GM23338 (cell line): ENCODE measurements around the gene LRP4. TPM values are rescaled to one million over a fixed set of nuclear protein-coding genes. Genes with fewer than 3 reads are reported as not detected.

Source experiments
- ATAC-seq: fragments of 200-7000 bp; cut with Tn5 transposase; 3 replicates; pipeline ENCODE4 v1.9.1; 2020
- DNase-seq: peaks from one replicate; pipeline ENCODE4 v3.0.0-alpha.2; 2015; ENCODE audit warnings: low spot score
- H2AFZ ChIP-seq: fragments of 200-600 bp; sonication (generic); 2 replicates; pipeline ENCODE4 v1.8.0; 2016; ENCODE audit warnings: antibody characterized with exemption, mild to moderate bottlenecking, moderate library complexity
- H3F3A ChIP-seq: fragments of 200-600 bp; sonication (generic); replicated peaks from 2 replicates; pipeline ENCODE4 v1.8.0; 2017; ENCODE audit warnings: antibody characterized with exemption, mixed run types, low read depth
- H3K27ac ChIP-seq: fragments of 200-600 bp; sonication (generic); 2 replicates; pipeline ENCODE4 v1.6.1; 2016; ENCODE audit warnings: low read depth
- H3K27me3 ChIP-seq: fragments of 200-600 bp; sonication (generic); 2 replicates; pipeline ENCODE4 v1.8.0; 2016; ENCODE audit warnings: mild to moderate bottlenecking, mixed run types, moderate library complexity; ENCODE audit not compliant: insufficient read depth
- H3K36me3 ChIP-seq: fragments of 200-600 bp; sonication (generic); 2 replicates; pipeline ENCODE4 v1.8.0; 2016; ENCODE audit warnings: mild to moderate bottlenecking; ENCODE audit not compliant: insufficient read depth
- H3K4me1 ChIP-seq: fragments of 200-600 bp; sonication (generic); 2 replicates; pipeline ENCODE4 v1.8.0; 2016; ENCODE audit warnings: mild to moderate bottlenecking, moderate library complexity; ENCODE audit not compliant: insufficient read depth
- H3K4me2 ChIP-seq: fragments of 200-600 bp; sonication (generic); 2 replicates; pipeline ENCODE4 v1.7.1; 2017; ENCODE audit warnings: mixed run types
- H3K4me3 ChIP-seq: fragments of 200-600 bp; sonication (generic); 2 replicates; pipeline ENCODE4 v1.6.1; 2016; ENCODE audit warnings: mixed run types
- H3K79me2 ChIP-seq: fragments of 200-600 bp; sonication (generic); replicated peaks from 2 replicates; pipeline ENCODE4 v1.8.0; 2017; ENCODE audit warnings: mild to moderate bottlenecking; ENCODE audit not compliant: insufficient read depth
- H3K9me2 ChIP-seq: fragments of 200-600 bp; sonication (generic); 2 replicates; pipeline ENCODE4 v1.8.0; 2017; ENCODE audit not compliant: insufficient read depth
- H4K20me1 ChIP-seq: fragments of 200-600 bp; sonication (generic); replicated peaks from 2 replicates; pipeline ENCODE4 v1.8.0; 2017; ENCODE audit warnings: mild to moderate bottlenecking; ENCODE audit not compliant: insufficient read depth
- H3K27ac Mint-ChIP-seq: 2 replicates; pipeline ENCODE4 v1.8.0; 2020; ENCODE audit warnings: inconsistent platforms, mild to moderate bottlenecking, moderate library complexity, mixed read lengths
- H3K27me3 Mint-ChIP-seq: 3 replicates; pipeline ENCODE4 v1.8.0; 2022; ENCODE audit warnings: low read depth, mild to moderate bottlenecking, moderate library complexity, mixed read lengths, inconsistent platforms; ENCODE audit not compliant: insufficient read depth, poor library complexity
- H3K36me3 Mint-ChIP-seq: 3 replicates; pipeline ENCODE4 v1.8.0; 2021; ENCODE audit warnings: low read depth, mild to moderate bottlenecking, inconsistent platforms, moderate library complexity, mixed read lengths
- H3K4me1 Mint-ChIP-seq: 3 replicates; pipeline ENCODE4 v1.8.0; 2020; ENCODE audit warnings: mild to moderate bottlenecking, inconsistent platforms, mixed read lengths
- H3K4me3 Mint-ChIP-seq: 3 replicates; pipeline ENCODE4 v1.8.0; 2021; ENCODE audit warnings: moderate library complexity, mild to moderate bottlenecking, inconsistent platforms, mixed read lengths
- H3K9me3 Mint-ChIP-seq: 3 replicates; pipeline ENCODE4 v1.8.0; 2020; ENCODE audit warnings: moderate library complexity, mild to moderate bottlenecking, inconsistent platforms, mixed read lengths
- EZH2 ChIP-seq: fragments of 200-600 bp; sonication (generic); IDR thresholded peaks from one replicate; pipeline ENCODE4 v1.8.0; 2017; ENCODE audit warnings: antibody characterized with exemption, mild to moderate bottlenecking, low read depth; ENCODE audit not compliant: unreplicated experiment
- EZH2phosphoT487 ChIP-seq: fragments of 200-600 bp; sonication (generic); IDR thresholded peaks from one replicate; pipeline ENCODE4 v1.8.1; 2018; ENCODE audit warnings: antibody characterized with exemption; ENCODE audit not compliant: unreplicated experiment
- JUNB ChIP-seq: IDR thresholded peaks from one replicate; pipeline ENCODE4 v1.6.1; 2016; ENCODE audit warnings: antibody characterized with exemption; ENCODE audit not compliant: unreplicated experiment
- polyA plus RNA-seq: library from polyadenylated mRNA; unstranded; fragments of >200 nt; fragmentation: Nextera tagmentation; extraction: Ambion mirVana; gene quantifications from 2 replicates; pipeline ENCODE4 v1.2.1, GENCODE V29; 2016
- total RNA-seq: library from RNA; depleted of rRNA; stranded (reverse); fragments of >200 nt; shearing (Covaris generic); gene quantifications from 2 replicates; pipeline ENCODE4 v1.2.3, GENCODE V29; 2014
- TF ChIP-seq, protein P1 (sequence below): fragments of 250-450 bp; sonication (Bioruptor Pico); IDR thresholded peaks from 2 replicates; pipeline ENCODE4 v1.5.0; 2020; ENCODE audit warnings: mild to moderate bottlenecking, moderate library complexity
- TF ChIP-seq, protein P2 (sequence below), 2 experiments: fragments of 200-600 bp in 1 of 2; sonication (generic) in 1 of 2; conservative IDR thresholded peaks; 2 replicates each; pipeline versions ENCODE4 v1.5.1 to v1.6.1; 2016 to 2017; ENCODE audit warnings: antibody characterized with exemption in 2 of 2, low read depth in 2 of 2, mild to moderate bottlenecking in 2 of 2, moderate library complexity in 1 of 2

Gene LRP4
- total and polyA plus RNA-seq, 2 experiments from 2014 or later: 6.0 to 18.4 TPM

DNA sequence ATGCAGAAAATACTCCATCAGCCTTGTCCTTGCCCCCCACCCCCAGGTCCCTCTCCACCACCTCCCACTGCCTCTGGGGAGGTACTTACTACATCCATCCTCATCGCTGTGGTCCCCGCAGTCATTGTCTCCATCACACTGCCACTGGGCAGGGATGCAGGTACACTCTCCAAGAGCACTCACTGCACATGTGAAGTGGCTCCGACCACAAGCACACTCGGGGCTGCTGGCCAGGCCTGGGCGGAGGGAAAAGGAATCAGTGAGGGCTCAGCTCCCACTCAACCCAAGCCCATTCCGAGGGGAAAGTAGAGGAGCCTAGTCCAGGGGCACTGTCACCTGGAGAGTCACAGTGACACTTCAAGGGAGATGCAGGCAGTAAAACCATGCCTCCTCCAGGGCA lies 15.7 kb downstream of the LRP4 start (continued):
- TF ChIP-seq, protein P1, sequence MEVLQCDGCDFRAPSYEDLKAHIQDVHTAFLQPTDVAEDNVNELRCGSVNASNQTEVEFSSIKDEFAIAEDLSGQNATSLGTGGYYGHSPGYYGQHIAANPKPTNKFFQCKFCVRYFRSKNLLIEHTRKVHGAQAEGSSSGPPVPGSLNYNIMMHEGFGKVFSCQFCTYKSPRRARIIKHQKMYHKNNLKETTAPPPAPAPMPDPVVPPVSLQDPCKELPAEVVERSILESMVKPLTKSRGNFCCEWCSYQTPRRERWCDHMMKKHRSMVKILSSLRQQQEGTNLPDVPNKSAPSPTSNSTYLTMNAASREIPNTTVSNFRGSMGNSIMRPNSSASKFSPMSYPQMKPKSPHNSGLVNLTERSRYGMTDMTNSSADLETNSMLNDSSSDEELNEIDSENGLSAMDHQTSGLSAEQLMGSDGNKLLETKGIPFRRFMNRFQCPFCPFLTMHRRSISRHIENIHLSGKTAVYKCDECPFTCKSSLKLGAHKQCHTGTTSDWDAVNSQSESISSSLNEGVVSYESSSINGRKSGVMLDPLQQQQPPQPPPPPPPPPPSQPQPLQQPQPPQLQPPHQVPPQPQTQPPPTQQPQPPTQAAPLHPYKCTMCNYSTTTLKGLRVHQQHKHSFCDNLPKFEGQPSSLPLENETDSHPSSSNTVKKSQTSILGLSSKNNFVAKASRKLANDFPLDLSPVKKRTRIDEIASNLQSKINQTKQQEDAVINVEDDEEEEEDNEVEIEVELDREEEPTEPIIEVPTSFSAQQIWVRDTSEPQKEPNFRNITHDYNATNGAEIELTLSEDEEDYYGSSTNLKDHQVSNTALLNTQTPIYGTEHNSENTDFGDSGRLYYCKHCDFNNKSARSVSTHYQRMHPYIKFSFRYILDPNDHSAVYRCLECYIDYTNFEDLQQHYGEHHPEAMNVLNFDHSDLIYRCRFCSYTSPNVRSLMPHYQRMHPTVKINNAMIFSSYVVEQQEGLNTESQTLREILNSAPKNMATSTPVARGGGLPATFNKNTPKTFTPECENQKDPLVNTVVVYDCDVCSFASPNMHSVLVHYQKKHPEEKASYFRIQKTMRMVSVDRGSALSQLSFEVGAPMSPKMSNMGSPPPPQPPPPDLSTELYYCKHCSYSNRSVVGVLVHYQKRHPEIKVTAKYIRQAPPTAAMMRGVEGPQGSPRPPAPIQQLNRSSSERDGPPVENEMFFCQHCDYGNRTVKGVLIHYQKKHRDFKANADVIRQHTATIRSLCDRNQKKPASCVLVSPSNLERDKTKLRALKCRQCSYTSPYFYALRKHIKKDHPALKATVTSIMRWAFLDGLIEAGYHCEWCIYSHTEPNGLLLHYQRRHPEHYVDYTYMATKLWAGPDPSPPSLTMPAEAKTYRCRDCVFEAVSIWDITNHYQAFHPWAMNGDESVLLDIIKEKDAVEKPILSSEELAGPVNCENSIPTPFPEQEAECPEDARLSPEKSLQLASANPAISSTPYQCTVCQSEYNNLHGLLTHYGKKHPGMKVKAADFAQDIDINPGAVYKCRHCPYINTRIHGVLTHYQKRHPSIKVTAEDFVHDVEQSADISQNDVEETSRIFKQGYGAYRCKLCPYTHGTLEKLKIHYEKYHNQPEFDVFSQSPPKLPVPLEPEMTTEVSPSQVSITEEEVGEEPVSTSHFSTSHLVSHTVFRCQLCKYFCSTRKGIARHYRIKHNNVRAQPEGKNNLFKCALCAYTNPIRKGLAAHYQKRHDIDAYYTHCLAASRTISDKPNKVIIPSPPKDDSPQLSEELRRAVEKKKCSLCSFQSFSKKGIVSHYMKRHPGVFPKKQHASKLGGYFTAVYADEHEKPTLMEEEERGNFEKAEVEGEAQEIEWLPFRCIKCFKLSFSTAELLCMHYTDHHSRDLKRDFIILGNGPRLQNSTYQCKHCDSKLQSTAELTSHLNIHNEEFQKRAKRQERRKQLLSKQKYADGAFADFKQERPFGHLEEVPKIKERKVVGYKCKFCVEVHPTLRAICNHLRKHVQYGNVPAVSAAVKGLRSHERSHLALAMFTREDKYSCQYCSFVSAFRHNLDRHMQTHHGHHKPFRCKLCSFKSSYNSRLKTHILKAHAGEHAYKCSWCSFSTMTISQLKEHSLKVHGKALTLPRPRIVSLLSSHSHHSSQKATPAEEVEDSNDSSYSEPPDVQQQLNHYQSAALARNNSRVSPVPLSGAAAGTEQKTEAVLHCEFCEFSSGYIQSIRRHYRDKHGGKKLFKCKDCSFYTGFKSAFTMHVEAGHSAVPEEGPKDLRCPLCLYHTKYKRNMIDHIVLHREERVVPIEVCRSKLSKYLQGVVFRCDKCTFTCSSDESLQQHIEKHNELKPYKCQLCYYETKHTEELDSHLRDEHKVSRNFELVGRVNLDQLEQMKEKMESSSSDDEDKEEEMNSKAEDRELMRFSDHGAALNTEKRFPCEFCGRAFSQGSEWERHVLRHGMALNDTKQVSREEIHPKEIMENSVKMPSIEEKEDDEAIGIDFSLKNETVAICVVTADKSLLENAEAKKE: no peak
- TF ChIP-seq JUNB (no peak), EZH2phosphoT487 (no peak)
- TF ChIP-seq, protein P2, sequence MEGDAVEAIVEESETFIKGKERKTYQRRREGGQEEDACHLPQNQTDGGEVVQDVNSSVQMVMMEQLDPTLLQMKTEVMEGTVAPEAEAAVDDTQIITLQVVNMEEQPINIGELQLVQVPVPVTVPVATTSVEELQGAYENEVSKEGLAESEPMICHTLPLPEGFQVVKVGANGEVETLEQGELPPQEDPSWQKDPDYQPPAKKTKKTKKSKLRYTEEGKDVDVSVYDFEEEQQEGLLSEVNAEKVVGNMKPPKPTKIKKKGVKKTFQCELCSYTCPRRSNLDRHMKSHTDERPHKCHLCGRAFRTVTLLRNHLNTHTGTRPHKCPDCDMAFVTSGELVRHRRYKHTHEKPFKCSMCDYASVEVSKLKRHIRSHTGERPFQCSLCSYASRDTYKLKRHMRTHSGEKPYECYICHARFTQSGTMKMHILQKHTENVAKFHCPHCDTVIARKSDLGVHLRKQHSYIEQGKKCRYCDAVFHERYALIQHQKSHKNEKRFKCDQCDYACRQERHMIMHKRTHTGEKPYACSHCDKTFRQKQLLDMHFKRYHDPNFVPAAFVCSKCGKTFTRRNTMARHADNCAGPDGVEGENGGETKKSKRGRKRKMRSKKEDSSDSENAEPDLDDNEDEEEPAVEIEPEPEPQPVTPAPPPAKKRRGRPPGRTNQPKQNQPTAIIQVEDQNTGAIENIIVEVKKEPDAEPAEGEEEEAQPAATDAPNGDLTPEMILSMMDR (conservative IDR thresholded peaks at IDR 0.05; ENCODE audit: low read depth in 2 of 2): no peak

DNA sequence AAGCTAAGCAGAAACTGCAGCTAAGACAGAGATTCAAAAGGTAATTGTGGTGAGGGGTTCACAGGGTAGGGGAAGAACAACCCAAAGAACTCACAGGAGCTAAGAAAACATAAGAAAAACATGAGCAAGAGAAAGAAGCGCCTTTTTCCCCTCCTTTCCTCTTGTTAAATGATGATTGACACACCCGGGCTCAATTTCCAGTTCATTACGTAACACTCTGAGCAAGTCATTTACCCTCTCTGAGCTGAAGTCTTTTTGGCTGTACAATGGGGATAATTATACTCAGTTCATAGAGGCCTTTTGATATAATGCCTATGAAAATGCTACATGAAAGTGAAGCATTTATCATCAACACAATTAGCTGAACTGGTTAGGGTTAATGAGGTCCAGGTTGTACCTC lies 17.2 kb downstream of the LRP4 start:
- Mint-ChIP-seq H3K4me3 (no peak overlapping the region), H3K27me3 (peaks cover 11% of the 10 kb centered on the region), H3K4me1 (peaks cover 25% of the 10 kb centered on the region), H3K36me3 (peaks cover 53% of the 10 kb centered on the region), H3K27ac (no peak overlapping the region), H3K9me3 (peaks cover 7% of the 10 kb centered on the region; the same call in 1 of the 3 replicates)
- ATAC-seq (no peak), DNase-seq (no peak)
- Histone ChIP-seq H3K79me2 (peaks cover 14% of the 10 kb centered on the region), H4K20me1 (0 out of 2 replicates have a peak, but pooled peaks cover 3% of the 10 kb centered on the region), H3K4me3 (no peak overlapping the region), H3F3A (peaks cover 2% of the 10 kb centered on the region; the same call in 1 of the 2 replicates), H3K4me2 (no peak overlapping the region), H3K9me2 (no peaks in the 10 kb centered on the region), H3K27me3 (no peaks in the 10 kb centered on the region), H2AFZ (no peak overlapping the region), H3K4me1 (peaks cover 13% of the 10 kb centered on the region), H3K27ac (no peak overlapping the region), H3K36me3 (no peaks in the 10 kb centered on the region; the same call in 1 of the 2 replicates)
- no peak for TF ChIP-seq JUNB
- TF ChIP-seq, protein P1: no peak
- TF ChIP-seq EZH2: no peak
